ENCODE data around the gene PCK1.
A peak's percentile ranks its signal among the peaks of the same experiment; 100 is the strongest.

The PCK1 gene

DNA sequence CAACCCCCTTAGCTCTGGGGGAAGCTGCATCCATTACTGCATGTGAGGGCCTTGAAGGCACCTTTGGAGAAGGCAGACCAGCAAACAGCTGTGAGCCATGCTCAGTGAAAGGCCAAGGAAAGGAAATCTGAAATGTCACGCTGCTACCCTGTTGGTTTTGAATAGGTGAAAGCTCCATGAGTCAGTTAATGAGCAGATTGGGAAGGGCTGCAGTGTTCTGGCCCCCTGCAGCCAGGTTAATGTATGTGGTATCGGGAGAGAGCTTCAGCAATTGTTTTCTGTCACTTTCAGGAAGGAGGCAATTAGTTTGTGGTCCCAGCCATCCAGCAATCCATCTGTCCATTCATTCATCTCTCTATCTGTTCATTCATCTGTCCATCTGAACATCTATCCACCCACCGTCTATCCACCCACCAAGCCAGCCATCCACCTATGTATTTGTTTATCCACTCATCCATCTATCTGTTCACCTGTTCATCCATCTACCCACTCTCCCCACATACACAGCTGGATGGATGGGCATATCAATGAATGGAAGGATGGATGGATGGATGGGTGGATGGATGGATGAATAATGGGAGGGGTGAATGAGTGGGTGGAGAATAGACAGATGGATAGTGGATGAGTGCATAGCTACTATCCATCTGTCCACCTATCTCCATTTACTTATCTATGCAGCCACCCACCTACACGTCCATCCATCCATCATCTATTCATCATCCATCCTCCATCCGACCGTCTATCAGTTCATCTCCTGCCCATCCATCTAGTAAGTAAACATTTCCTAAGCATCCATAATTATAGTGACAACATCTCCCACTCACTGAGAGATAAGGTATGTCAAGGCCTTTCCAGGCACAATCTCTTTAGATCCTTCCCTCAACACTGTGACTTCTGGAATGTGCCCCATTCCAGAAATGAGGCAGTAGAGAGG is 16.0 kb downstream of the PCK1 start:
- Histone ChIP-seq H3K9me3 (ENCODE audit: control insufficient read depth, low read length) (no peaks in the 10 kb centered on the region), H3K9ac (ENCODE audit: low read length) (no peak overlapping the region), H3K4me1 (ENCODE audit: control insufficient read depth, insufficient read depth, low read length) (peaks cover under 1% of the 10 kb centered on the region), H3K27me3 (ENCODE audit: control insufficient read depth, insufficient read depth, low read length) (peaks cover 59% of the 10 kb centered on the region), H3K4me3 (ENCODE audit: low read length) (no peak overlapping the region), H3K36me3 (ENCODE audit: control insufficient read depth, insufficient read depth, low read length) (no peaks in the 10 kb centered on the region)

DNA sequence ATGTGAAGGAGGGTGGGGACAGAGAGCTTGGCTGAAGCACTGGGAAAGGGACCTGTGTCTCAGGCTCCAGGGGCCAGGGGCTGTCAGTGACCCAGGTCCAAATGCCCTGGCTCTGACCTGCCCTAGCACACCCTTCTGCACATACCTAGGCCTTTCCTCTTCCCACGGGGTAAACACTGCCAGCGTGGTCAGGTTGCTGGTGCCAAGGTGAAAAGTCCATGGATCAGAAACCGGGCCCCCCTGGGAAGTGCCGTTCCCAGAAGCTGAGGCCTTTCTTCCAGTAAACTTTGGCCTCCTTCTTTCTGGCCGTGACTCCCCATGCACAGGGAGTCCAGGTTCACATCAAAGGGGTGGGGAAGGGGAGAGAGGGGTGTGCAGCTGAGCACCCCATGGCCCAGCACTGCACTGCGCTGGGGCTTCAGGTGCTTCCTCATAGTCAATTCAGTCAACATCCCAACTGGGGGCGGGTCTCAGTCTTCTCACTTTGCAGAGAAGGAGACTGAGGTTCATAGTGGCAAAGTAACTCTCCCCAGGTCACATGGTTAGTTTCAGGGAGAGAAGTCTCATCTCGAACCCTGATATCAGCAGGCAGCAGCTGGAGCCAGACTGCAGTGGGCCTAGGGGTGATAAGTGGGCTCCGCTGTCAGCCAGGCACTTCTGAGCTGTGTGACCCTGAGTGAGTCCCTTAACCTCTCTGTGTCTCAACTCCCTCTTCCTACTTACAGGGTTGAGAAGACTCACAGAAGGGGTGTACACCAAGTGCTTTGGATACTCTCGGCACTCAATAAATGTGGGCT is 17.0 kb downstream of the PCK1 start:
- H3K9ac ChIP-seq (ENCODE audit: low read length) = no peak overlapping the region
- H3K9me3 ChIP-seq (ENCODE audit: control insufficient read depth, low read length) = no peaks in the 10 kb centered on the region
- H3K4me1 ChIP-seq (ENCODE audit: control insufficient read depth, insufficient read depth, low read length) = peaks cover 4% of the 10 kb centered on the region
- no peak overlapping the region for H3K4me3 ChIP-seq (ENCODE audit: low read length)
- peaks cover 59% of the 10 kb centered on the region for H3K27me3 ChIP-seq (ENCODE audit: control insufficient read depth, insufficient read depth, low read length)
- no peaks in the 10 kb centered on the region for H3K36me3 ChIP-seq (ENCODE audit: control insufficient read depth, insufficient read depth, low read length)

DNA sequence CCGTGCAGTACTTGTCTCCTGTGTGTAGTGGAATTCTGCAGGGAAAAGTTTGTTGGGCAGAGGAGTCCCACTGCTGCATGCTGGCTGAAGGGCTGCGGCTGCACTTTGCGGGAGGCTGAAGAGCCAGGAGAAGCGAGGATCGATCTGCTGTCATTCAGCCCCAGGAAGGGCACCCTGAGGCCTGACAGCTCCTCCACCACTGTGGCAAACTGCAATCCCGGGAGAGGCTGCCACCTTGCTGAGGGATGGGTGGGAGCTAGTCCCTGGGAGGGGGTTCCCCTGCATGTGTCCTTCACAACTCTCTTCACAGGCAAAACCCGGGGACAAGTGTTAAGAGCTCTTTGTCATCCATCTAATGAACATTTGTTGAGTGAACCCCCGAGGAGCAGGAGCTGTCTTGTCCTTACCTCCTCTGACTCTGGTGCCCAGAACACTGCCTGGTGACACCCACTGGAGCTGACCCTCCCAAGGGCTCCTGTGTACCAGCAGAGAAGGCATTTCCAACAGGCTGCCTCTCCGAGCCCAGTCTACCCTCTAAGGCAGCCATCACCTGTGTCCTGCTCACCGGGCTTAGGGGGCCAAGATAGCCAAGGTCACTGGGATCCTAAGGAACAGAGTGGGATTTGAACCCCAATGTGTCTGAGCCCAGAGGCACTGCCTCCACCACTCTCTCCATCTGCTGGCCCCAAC is 17.7 kb downstream of the PCK1 start:
- no peak overlapping the region for H3K4me3 ChIP-seq (ENCODE audit: low read length)
- no peak overlapping the region for H3K9ac ChIP-seq (ENCODE audit: low read length)
- H3K9me3 ChIP-seq (ENCODE audit: control insufficient read depth, low read length) = no peaks in the 10 kb centered on the region
- H3K27me3 ChIP-seq (ENCODE audit: control insufficient read depth, insufficient read depth, low read length) = peaks cover 63% of the 10 kb centered on the region
- peaks cover 4% of the 10 kb centered on the region for H3K4me1 ChIP-seq (ENCODE audit: control insufficient read depth, insufficient read depth, low read length)
- H3K36me3 ChIP-seq (ENCODE audit: control insufficient read depth, insufficient read depth, low read length) = no peaks in the 10 kb centered on the region

DNA sequence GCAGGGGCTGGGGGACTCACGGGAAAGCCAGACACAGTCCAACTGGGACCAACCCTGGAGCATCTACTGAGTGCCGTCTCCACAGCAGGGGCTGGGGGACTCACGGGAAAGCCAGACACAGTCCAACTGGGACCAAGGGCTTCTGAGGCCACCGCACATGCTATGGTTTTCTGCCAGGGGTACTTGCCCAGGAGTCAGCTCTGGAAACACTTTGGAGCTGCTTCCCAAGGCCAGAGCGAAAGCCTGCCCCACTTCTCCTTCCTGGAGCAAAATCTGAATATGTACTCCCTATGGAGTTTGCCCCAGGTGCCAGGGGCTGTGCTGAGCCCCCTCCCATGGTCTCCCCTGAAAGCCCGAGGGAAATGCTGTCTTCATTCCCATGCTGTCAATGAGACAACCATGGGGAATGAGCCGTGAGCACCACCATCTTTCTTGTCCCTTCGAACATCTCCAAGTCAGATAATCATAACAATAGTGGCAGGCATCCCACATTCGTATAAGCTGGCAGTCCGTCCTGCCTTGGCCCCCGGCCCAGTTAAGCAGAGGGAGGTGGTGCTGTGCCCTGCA is 18.5 kb downstream of the PCK1 start:
- no peaks in the 10 kb centered on the region for H3K9me3 ChIP-seq (ENCODE audit: control insufficient read depth, low read length)
- H3K9ac ChIP-seq (ENCODE audit: low read length) = no peak overlapping the region
- H3K4me3 ChIP-seq (ENCODE audit: low read length) = no peak overlapping the region
- H3K36me3 ChIP-seq (ENCODE audit: control insufficient read depth, insufficient read depth, low read length) = no peaks in the 10 kb centered on the region
- H3K4me1 ChIP-seq (ENCODE audit: control insufficient read depth, insufficient read depth, low read length) = peaks cover 4% of the 10 kb centered on the region
- peaks cover 58% of the 10 kb centered on the region for H3K27me3 ChIP-seq (ENCODE audit: control insufficient read depth, insufficient read depth, low read length)

DNA sequence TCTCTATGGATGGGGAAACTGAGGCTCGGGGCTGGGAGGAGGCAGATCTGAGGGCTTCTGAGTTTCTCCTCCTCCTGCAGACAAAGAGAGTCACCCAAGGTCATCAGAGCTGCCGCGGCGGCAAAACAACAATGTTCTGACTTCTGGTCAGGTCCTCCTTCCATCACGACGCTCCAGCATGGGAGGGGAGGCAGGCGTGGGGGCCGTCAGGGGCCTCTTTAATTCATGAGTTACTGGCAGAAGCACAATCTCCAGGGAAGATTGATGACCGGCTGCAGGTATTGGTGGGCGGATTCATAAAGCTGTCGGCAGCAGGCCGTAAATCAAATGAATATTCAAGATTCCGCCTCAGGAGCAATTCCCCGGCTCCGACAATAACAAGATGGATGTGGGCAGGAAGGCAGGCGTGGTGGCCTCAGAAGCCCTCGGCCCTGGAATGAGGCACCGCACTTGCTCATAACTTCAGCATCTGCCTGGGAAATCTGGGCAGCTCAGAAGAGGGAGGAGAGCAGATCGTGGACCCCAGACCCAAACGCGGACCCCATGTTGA is 19.1 kb downstream of the PCK1 start:
- Histone ChIP-seq H3K36me3 (ENCODE audit: control insufficient read depth, insufficient read depth, low read length) (no peaks in the 10 kb centered on the region), H3K4me3 (ENCODE audit: low read length) (no peak overlapping the region), H3K9me3 (ENCODE audit: control insufficient read depth, low read length) (no peaks in the 10 kb centered on the region), H3K27me3 (ENCODE audit: control insufficient read depth, insufficient read depth, low read length) (peaks cover 55% of the 10 kb centered on the region), H3K4me1 (ENCODE audit: control insufficient read depth, insufficient read depth, low read length) (peaks cover 4% of the 10 kb centered on the region), H3K9ac (ENCODE audit: low read length) (no peak overlapping the region)

DNA sequence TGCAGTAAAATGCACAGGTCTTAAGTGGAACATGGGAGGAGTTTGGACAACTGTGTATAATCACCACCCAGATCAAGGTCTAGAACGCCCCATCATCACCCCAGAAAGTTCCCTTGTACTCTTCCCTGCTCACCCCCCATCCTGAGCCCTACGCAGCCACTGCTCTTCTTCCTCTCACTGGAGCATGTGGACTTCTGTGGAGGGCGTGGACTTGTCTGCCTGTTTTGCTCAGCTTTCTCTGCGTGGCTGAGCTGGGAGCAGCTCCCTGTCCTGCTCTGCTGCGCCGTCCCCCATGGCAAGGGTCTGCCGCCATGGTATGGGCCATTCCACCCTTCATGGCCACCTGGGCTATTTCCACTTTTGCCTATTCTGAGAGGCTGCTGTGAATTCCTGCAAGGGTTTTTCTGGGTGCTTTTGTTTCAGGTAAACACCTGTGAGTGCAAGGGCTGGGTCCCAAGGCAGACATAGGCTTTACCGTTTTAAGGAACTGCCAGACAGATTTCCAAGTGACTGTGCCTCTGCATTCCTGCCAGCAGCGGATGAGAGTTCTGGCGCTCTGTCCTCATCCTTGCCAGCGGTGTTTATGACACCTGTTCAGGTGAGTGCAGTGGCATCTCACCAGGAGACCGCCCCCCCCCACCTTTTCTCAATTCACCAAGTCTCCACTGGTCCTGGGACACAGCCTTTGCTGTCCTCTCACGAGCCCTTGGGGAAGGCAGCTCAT is 19.7 kb downstream of the PCK1 start:
- Histone ChIP-seq H3K36me3 (ENCODE audit: control insufficient read depth, insufficient read depth, low read length) (no peaks in the 10 kb centered on the region), H3K4me3 (ENCODE audit: low read length) (no peak overlapping the region), H3K9ac (ENCODE audit: low read length) (no peak overlapping the region), H3K27me3 (ENCODE audit: control insufficient read depth, insufficient read depth, low read length) (peaks cover 54% of the 10 kb centered on the region), H3K9me3 (ENCODE audit: control insufficient read depth, low read length) (no peaks in the 10 kb centered on the region), H3K4me1 (ENCODE audit: control insufficient read depth, insufficient read depth, low read length) (peaks cover 4% of the 10 kb centered on the region)

DNA sequence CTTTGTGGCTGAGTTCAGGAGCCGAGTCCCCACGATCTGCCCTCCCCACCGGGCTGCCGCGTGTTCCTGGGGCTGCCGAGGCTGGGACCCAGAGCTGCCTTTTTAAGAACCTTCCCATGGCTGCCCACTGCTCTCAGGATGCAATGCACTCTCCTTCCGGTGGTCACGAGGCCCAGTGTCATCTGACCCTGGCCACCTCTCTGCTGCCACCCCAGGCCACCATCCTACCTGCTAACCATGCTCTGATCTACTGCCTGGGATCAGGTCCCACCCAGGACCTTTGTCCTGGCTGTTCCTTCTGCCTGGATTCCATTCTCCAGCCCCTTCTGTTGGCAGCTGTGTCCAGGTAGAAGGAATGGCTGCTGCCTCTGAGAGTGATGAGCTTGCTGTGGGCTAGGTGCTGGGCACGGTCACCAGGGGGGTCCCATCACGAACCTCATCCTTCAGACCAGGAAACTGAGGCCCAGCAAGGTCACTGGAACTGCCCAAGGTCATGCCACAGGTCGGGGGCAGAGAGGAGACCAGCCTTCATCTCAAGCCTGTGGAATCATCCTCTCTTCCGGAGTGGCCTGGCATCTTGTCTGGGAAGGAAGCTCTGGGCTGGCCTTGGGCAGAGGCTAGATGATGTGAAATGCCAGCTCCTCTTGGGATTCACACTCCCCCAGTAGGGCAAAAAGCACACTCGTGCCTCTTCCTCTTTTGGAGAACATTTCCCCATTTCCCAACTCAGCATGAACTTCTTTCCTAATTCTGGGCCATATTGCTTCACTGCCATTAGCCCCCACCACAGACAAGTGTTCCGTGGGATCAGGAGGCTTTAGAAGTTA is 20.5 kb downstream of the PCK1 start:
- H3K9ac ChIP-seq (ENCODE audit: low read length) = no peak overlapping the region
- H3K27me3 ChIP-seq (ENCODE audit: control insufficient read depth, insufficient read depth, low read length) = peaks cover 48% of the 10 kb centered on the region
- H3K9me3 ChIP-seq (ENCODE audit: control insufficient read depth, low read length) = no peaks in the 10 kb centered on the region
- H3K4me3 ChIP-seq (ENCODE audit: low read length) = no peak overlapping the region
- no peaks in the 10 kb centered on the region for H3K36me3 ChIP-seq (ENCODE audit: control insufficient read depth, insufficient read depth, low read length)
- peaks cover 4% of the 10 kb centered on the region for H3K4me1 ChIP-seq (ENCODE audit: control insufficient read depth, insufficient read depth, low read length)

DNA sequence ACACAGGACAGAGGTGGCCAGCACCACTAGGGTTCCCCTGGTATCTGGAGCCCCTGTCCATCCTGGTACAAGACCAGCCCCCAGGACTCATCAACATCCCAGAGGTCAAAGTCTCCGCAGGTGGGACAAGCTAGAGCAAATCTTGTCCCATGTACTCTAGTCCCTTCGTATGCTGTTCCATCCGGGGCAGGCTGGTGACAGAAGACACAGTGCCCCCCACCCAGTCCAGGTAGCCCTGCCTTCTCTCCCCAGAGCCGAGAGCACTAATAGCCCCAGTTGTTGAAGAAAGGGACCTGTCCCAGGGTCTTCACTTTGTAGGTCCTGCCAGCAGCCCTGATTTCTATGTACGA is 21.1 kb downstream of the PCK1 start:
- Histone ChIP-seq H3K9me3 (ENCODE audit: control insufficient read depth, low read length) (no peaks in the 10 kb centered on the region), H3K36me3 (ENCODE audit: control insufficient read depth, insufficient read depth, low read length) (no peaks in the 10 kb centered on the region), H3K27me3 (ENCODE audit: control insufficient read depth, insufficient read depth, low read length) (peaks cover 48% of the 10 kb centered on the region), H3K9ac (ENCODE audit: low read length) (peak overlapping the region; percentile 20), H3K4me1 (ENCODE audit: control insufficient read depth, insufficient read depth, low read length) (peaks cover 4% of the 10 kb centered on the region), H3K4me3 (ENCODE audit: low read length) (no peak overlapping the region)

DNA sequence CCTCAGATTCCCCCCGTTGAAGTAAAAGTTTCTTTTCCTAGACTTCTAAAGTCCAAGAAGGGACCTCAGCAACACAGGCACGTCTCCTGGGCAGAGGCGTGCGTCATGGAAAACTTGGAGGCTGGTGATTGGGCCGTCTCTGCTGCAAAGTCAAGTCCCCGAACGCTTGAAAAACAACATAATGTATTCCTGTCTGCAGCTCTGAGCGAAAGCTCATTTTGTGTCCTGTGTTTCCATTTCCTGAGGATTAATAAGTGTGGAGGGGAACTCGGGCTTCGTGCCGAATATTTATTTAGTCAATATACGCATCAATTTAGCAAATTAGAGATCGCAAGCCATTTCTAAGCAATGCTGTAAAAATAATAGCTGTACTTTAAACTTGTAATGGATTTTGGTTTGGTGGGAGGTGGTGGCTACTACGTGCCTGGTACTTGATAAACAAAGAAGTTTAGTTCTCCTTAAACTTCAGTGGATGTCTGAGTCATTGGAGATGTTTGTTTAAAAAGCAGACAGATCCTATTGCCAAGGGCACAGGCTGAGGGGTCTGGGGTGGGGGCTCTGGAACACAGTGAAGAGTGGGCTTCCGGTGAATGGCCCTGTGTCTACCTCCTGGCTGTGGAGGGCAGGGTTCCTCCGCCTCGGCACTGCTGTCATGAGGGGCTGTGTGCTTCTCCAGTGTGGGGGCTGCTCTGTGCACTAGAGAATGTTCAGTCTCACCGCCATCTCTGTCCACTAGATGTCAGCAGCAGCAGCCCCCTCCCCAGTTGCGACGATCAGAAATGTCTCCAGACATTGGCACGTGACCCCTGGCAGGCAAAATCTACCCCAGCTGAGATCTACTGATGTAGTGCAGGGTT is 21.8 kb downstream of the PCK1 start:
- Histone ChIP-seq H3K27me3 (ENCODE audit: control insufficient read depth, insufficient read depth, low read length) (peaks cover 46% of the 10 kb centered on the region), H3K4me1 (ENCODE audit: control insufficient read depth, insufficient read depth, low read length) (peaks cover 4% of the 10 kb centered on the region), H3K36me3 (ENCODE audit: control insufficient read depth, insufficient read depth, low read length) (no peaks in the 10 kb centered on the region), H3K9me3 (ENCODE audit: control insufficient read depth, low read length) (no peaks in the 10 kb centered on the region), H3K9ac (ENCODE audit: low read length) (peak overlapping the region; percentile 20), H3K4me3 (ENCODE audit: low read length) (no peak overlapping the region)
